Osteocyte (in vitro differentiated cells): ENCODE results near the gene TAF1C. TPM values are rescaled to one million over a fixed set of nuclear protein-coding genes. Genes with fewer than 3 reads are reported as not detected.

Experiments
- DNase-seq: peaks from one replicate; pipeline ENCODE4 v3.0.0; 2021; ENCODE audit warnings: mixed read lengths; ENCODE audit not compliant: unreplicated experiment; ENCODE audit errors: extremely low spot score
- H3K27ac Mint-ChIP-seq: one replicate; pipeline ENCODE4 v1.8.0; 2021; ENCODE audit warnings: mild to moderate bottlenecking, mixed read lengths; ENCODE audit not compliant: unreplicated experiment
- H3K27me3 Mint-ChIP-seq: one replicate; pipeline ENCODE4 v1.8.0; 2021; ENCODE audit warnings: mixed read lengths; ENCODE audit not compliant: unreplicated experiment
- H3K36me3 Mint-ChIP-seq: one replicate; pipeline ENCODE4 v1.8.0; 2021; ENCODE audit warnings: mixed read lengths; ENCODE audit not compliant: unreplicated experiment
- H3K4me1 Mint-ChIP-seq: one replicate; pipeline ENCODE4 v1.8.0; 2021; ENCODE audit warnings: mixed read lengths; ENCODE audit not compliant: unreplicated experiment
- H3K4me3 Mint-ChIP-seq: one replicate; pipeline ENCODE4 v1.8.0; 2021; ENCODE audit warnings: mild to moderate bottlenecking, moderate library complexity, mixed read lengths; ENCODE audit not compliant: unreplicated experiment
- H3K9me3 Mint-ChIP-seq: one replicate; pipeline ENCODE4 v1.8.0; 2021; ENCODE audit warnings: mixed read lengths; ENCODE audit not compliant: unreplicated experiment
- CTCF ChIP-seq: fragments of 200-600 bp; sonication (generic); IDR thresholded peaks from 2 replicates; pipeline ENCODE4 v1.5.0; 2021; ENCODE audit warnings: antibody characterized with exemption, mild to moderate bottlenecking, moderate library complexity
- total RNA-seq: library from RNA; stranded (reverse); gene quantifications from 2 replicates; pipeline ENCODE4 v1.2.1, GENCODE V29; 2021

The TAF1C gene
- total RNA-seq, 1 donor from 2014 or later, result 47.9 TPM

- peaks cover 12% of the 10 kb centered on the region for H3K27me3 Mint-ChIP-seq
- H3K9me3 Mint-ChIP-seq, result no peaks in the 10 kb centered on the region
- peak overlapping the region; percentile 93 for H3K4me3 Mint-ChIP-seq
- peak overlapping the region; percentile 35 for H3K27ac Mint-ChIP-seq
- no peak for DNase-seq
- no peaks in the 10 kb centered on the region for H3K36me3 Mint-ChIP-seq
- peaks cover 20% of the 10 kb centered on the region for H3K4me1 Mint-ChIP-seq
- no peak for TF ChIP-seq CTCF
Observed at GRCh38 chr16:84143784-84144199, 43.1 kb downstream of the TAF1C start.

DNA sequence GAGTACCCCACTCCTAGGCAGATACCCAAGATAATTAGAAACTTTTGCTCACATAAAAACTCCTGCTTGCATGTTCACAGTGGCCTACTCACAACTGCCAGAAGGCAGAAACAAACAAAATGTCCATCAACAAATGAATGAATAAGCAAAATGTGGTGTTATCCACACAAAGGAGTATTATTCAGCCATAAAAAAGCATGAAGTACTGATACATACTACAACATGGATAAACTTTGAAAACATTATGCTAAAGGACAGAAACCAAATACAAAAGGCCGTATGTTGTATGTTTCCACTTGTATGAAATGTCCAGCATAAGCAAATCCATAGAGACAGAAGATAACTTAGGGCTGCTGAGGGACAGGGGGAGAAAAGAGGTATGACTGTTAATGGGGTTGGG lies 43.8 kb downstream of the TAF1C start:
- no peak overlapping the region for H3K4me3 Mint-ChIP-seq
- DNase-seq, result no peak
- H3K36me3 Mint-ChIP-seq, result no peaks in the 10 kb centered on the region
- H3K27me3 Mint-ChIP-seq, result peaks cover 10% of the 10 kb centered on the region
- H3K27ac Mint-ChIP-seq, result no peak overlapping the region
- no peaks in the 10 kb centered on the region for H3K9me3 Mint-ChIP-seq
- TF ChIP-seq CTCF, result no peak
- peaks cover 23% of the 10 kb centered on the region for H3K4me1 Mint-ChIP-seq

DNA sequence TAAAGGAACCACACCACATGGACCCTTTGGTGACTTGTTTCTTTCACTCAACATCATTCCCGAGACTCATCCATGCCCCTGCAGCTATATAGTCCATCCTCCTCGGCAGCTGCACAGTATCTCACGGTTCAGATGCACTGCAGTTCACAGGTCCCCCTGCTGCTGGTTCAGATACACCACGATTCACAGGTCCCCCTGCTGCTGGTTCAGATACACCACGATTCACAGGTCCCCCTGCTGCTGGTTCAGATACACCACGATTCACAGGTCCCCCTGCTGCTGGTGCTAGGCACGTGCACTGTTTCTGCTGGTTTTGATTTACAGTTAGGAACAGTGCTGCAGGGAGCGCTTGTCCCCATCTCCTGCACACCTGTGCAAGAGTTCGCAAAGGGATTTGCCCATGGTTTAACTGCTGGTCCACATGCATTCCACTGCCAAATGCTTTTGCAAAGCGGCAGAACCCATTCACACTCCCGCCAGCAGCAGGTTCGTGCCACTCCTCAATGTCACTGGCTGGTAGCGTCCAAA lies 45.6 kb downstream of the TAF1C start:
- H3K4me1 Mint-ChIP-seq, result peaks cover 28% of the 10 kb centered on the region
- H3K27me3 Mint-ChIP-seq, result no peaks in the 10 kb centered on the region
- H3K36me3 Mint-ChIP-seq, result no peaks in the 10 kb centered on the region
- H3K27ac Mint-ChIP-seq, result no peak overlapping the region
- no peak overlapping the region for H3K4me3 Mint-ChIP-seq
- no peaks in the 10 kb centered on the region for H3K9me3 Mint-ChIP-seq
- no peak for TF ChIP-seq CTCF
- no peak for DNase-seq

GRCh38 chr16:84139628-84140258 lies 47.1 kb downstream of the TAF1C start:
- no peak overlapping the region for H3K27ac Mint-ChIP-seq
- H3K36me3 Mint-ChIP-seq, result no peaks in the 10 kb centered on the region
- no peak for DNase-seq
- TF ChIP-seq CTCF, result no peak
- H3K4me3 Mint-ChIP-seq, result no peak overlapping the region
- no peaks in the 10 kb centered on the region for H3K9me3 Mint-ChIP-seq
- no peaks in the 10 kb centered on the region for H3K27me3 Mint-ChIP-seq
- peaks cover 38% of the 10 kb centered on the region for H3K4me1 Mint-ChIP-seq

DNA sequence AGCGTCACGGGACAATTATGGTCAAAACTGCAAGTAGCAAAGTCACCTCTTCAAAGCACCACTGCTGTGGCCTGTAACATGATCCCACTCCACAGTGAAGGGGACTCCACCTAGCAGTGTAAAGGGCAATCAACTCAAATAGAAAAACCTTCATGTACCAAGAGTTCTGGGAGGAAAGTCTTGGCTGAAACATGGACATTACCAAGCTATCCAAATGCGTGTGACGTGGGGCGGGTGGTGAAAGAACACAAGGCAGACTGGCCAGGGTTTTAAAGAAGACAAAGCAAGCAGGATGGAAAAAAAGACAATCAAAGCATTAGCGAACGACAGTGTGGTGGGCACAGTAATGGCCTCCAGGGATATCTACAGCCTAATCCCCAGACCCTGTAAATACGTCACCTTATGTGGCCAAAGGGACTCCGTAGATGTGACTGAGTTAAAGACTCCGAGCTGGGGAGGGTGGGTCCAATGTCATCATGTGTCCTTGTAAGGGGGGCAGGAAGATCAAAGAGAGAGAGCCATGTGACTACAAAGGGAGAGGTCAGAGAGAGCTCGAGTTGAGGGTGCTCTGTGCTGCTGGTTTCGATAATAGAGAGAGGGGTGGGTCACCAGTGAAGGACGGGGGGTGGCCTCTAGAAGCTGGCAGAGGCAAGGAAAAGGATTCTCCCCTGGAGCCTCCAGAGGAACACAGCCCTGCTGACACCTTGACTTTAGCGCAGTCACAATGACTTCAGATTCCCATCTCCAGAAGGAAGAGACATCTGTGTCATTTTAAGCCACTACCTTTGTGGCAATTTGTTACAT lies 47.8 kb downstream of the TAF1C start:
- DNase-seq, result no peak
- no peak overlapping the region for H3K4me3 Mint-ChIP-seq

More for the DNA sequence above, 47.8 kb downstream of the TAF1C start:
- Mint-ChIP-seq H3K4me1 (peaks cover 34% of the 10 kb centered on the region), H3K36me3 (no peaks in the 10 kb centered on the region), H3K27me3 (no peaks in the 10 kb centered on the region), H3K27ac (no peak overlapping the region), H3K9me3 (no peaks in the 10 kb centered on the region)
- no peak for TF ChIP-seq CTCF
